Posterior cingulate gyrus (tissue), 11 donors: ENCODE data around the gene FRZB.

Experiments used
- DNase-seq, 10 donors: peaks; one replicate each; pipeline versions ENCODE4 v3.0.0 to v3.0.0-alpha.2; 2020 to 2021; ENCODE audit warnings: mixed read lengths in 3 of 10
- intact Hi-C: fragments of 100-400 bp; cut with DNase I; formaldehyde crosslinking; loops from one replicate; pipeline ENCODE4 v1.15.1; 2023

Gene FRZB

GRCh38 chr2:182852090-182852489 is 14.3 kb downstream of the FRZB start:
- no peak for DNase-seq
- intact Hi-C loops: no loop called here

- DNase-seq: no peak
- intact Hi-C loops: no loop called here
Measured at GRCh38 chr2:182845794-182846417, 20.5 kb downstream of the FRZB start.

GRCh38 chr2:182836451-182836850 is 30.0 kb downstream of the FRZB start:
- no peak for DNase-seq
- intact Hi-C loops: no loop called here

GRCh38 chr2:182834293-182834692 is 32.1 kb downstream of the FRZB start:
- intact Hi-C loops: no loop called here
- no peak for DNase-seq

DNA sequence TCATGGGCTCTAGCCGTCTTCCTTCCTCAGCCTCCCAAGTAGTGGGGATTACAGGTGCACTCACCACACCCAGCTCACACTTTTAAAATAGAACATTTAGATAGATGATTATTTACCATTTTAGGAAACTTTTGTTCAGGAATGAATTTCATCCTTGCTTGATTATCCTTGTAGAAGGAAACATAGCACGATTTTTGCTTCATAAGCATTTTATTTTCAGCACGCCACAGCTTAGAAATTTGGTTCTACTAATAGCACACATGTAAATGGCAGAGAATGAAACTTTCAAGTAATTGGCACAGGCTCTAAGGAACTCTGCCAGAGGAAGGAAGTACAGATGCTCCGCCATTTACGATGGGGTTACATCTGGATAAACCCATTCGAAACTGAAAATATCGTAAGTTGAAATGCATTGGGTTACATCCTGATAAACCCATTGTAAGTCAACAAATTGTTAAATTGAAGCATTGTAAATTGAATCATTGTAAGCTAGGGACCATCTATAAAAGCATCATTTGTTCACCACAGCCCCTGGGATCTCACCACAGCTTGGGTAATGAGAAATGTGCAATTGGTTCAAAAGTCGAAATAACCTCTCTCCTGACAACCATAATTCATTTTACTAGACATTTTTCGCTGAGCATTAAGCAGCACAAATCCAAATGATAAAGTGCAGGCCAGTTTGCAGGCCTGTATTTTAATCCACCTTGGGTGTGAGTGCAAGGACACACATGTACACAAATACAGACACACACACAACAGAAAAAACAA is 33.2 kb downstream of the FRZB start:
- DNase-seq: no peak
- intact Hi-C loops: no loop called here

DNA sequence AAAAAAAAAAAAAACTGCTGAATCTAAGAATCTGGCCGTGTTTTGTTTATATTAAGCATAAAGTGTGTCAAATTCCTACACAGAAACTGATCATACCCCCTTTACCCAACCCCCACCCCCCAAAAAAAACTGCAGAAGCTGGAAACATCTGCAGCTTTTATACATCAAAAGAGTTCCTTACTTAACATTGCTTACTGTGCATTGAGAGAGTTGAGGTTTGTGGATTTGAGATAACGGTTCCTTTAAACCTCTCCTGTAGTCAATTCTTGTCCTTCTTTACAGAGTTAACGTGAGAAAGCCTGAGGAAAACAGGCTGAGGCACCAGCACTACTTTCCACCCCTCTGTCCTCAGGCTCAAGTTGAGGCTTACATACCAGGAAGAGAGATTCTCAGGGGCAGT is 34.5 kb downstream of the FRZB start:
- no peak for DNase-seq
- intact Hi-C loops: no loop called here

- intact Hi-C loops: no loop called here
- no peak for DNase-seq
Measured at GRCh38 chr2:182831101-182831500, 35.3 kb downstream of the FRZB start.

GRCh38 chr2:182827182-182827879 is 39.1 kb downstream of the FRZB start:
- intact Hi-C loops: no loop called here
- no peak for DNase-seq

GRCh38 chr2:182826496-182826895 is 39.9 kb downstream of the FRZB start:
- intact Hi-C loops: no loop called here
- DNase-seq: no peak

DNA sequence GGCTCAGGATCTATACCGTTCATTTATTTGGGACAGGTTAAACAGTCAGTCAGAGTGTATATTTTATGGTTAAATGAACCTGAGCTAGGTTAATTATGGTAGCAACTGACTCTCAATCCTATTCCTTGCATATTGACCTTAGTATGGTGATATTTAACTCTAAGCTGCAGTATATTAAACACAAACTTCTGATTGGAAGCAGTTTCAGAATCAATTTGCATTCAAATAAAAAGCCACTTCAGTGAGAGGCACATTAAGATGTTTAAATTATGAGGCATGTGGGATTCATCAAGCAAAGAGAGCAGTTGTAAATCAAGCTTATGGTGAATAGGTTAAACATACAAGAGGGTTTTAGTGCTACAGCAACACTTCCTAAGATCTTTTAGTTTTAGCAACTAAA is 40.4 kb downstream of the FRZB start:
- DNase-seq: no peak
- intact Hi-C loops: no loop called here

- no peak for DNase-seq
- intact Hi-C loops: no loop called here
Measured at GRCh38 chr2:182824767-182825158, 41.7 kb downstream of the FRZB start.

DNA sequence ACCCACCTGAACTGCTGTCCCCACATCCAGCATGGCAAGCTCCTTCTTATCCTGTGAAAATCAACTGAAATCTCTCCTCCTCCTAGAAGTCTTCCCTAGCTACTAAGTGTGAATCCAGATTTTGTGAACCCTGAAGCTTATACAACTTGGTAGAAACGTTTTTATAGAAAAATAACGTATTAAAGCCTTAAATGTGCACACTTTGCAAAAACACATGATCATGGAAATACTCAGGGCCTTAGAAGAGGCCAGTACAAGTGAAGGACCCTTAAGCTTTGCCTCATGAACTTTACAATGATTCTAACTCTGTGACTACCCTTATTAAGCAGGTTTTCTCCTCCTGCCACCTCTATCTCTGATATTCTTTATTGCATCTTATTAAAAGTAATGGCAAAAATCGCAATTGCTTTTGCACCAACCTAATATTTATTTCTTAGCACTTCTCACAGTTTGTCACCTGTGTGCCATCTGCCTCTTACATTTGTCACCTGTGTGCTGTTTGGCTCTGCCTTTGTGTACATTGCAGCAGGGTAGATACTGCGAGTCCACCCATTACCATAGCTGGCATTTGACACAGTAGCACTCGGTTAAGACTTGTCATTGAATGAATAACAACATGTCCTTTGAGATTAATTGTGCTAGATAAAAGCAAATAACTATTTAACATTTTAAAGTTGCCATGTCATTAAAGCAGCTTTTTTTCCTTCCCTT is 42.2 kb downstream of the FRZB start:
- DNase-seq: no peak
- intact Hi-C loops: no loop called here

DNA sequence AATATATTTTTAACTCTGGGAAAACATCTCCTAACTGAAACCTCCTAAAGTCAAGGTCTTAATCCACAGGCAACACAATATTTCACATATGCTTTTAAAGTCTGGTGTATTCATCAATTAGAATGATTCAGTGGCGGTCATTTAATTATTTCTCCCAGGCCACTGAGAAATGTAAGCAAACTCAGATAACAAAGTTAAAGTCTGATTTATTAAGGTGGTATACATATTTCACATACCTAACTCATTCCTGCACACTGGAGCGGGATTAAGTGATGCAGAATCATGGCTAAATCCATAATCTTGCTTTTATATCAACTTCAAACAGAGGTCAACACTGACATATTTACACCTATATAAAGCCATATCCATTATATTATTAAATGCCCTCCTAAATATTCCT is 43.7 kb downstream of the FRZB start:
- DNase-seq: no peak
- intact Hi-C loops: no loop called here

DNA sequence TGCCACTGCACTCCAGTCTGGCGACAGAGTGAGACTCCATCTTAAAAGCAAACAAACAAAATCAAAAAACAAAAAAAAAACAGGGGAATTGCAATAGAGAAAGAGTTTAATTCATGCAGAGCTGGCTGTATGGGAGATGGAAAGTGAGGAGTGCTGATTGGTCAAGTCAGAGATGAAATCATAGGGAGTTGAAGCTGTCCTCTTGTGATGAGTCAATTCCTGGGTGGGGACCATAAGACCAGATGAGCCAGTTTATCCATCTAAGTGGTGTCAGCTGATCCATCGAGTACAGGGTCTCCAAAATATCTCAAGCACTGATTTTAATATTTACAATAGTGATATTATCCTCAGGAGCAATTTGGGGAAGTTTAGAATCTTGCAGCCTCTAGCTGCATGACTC is 45.3 kb downstream of the FRZB start:
- intact Hi-C loops: no loop called here
- DNase-seq: no peak

- DNase-seq: no peak
Measured at GRCh38 chr2:182819412-182819811, 47.0 kb downstream of the FRZB start.

DNA sequence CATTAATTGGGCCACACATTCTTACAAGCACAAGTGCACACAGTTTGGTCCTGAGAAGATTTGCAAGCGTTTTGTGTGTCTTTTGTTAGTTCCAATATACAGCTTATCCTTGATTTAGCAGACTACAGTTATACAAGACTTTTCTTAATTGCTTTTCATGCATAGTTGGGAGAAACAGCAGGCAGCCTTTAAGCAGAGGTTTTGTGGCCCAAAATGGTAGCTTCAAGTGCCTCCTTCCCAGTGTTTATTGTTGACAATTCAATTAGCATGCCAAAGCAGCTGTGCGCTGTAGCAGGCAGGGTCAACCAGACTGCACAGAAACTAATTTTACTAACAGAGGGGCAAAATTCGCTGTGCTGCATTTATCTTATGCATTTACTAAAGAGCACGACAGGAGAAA is 47.5 kb downstream of the FRZB start:
- intact Hi-C loops: no loop called here

More at GRCh38 chr2:182819412-182819811, 47.0 kb downstream of the FRZB start:
- intact Hi-C loops: no loop called here

GRCh38 chr2:182818501-182818900 is 47.9 kb downstream of the FRZB start:
- no peak for DNase-seq
- intact Hi-C loops: no loop called here

More for the DNA sequence above, 47.5 kb downstream of the FRZB start:
- DNase-seq: no peak

- no peak for DNase-seq
- intact Hi-C loops: no loop called here
Measured at GRCh38 chr2:182817558-182817957, 48.9 kb downstream of the FRZB start.

GRCh38 chr2:182816866-182817265 is 49.6 kb downstream of the FRZB start:
- no peak for DNase-seq
- intact Hi-C loops: no loop called here

- intact Hi-C loops: no loop called here
- no peak for DNase-seq
Measured at GRCh38 chr2:182814804-182815203, 51.6 kb downstream of the FRZB start.

DNA sequence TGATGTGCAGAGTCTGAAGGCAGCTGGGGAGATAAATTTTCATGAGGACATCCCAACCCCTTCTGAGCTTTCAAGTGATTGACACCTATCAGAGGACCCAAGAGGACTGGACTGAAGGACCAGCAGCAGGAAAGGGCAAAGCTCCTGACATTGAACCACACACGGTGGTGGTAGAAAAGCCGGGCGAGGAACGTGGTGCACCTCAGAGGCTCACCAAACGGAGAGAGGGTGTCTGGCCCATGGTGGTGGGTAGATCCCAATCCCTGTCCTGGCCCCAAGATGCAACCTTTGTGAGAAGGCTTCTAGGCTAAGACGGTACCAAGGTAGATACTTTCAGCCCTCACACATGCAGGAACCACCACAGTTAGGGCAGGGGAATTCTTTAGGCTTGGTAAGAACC is 52.1 kb downstream of the FRZB start:
- intact Hi-C loops: no loop called here
- DNase-seq: no peak
